GM18505 (cell line): ENCODE measurements around the gene TANGO2.

Experiments
- ATAC-seq: cut with Tn5 transposase; IDR thresholded peaks from one replicate; pipeline ENCODE4 v1.9.1; 2021; ENCODE audit not compliant: unreplicated experiment
- POLR2A ChIP-seq: IDR thresholded peaks from 4 replicates; pipeline ENCODE4 v1.6.1; 2011; ENCODE audit warnings: borderline replicate concordance; ENCODE audit not compliant: insufficient read depth, insufficient read length; ENCODE audit errors: extremely low read depth

The TANGO2 gene

GRCh38 chr22:20091690-20092476, 71.0 kb downstream of the TANGO2 start:
- ATAC-seq = no peak
- no peak for TF ChIP-seq POLR2A

GRCh38 chr22:20092477-20092854, 71.6 kb downstream of the TANGO2 start:
- ATAC-seq = no peak
- no peak for TF ChIP-seq POLR2A

GRCh38 chr22:20093418-20094196, 72.7 kb downstream of the TANGO2 start:
- TF ChIP-seq POLR2A = no peak
- ATAC-seq = no peak

- TF ChIP-seq POLR2A = no peak
- ATAC-seq = no peak
Observed at GRCh38 chr22:20094197-20094807, 73.4 kb downstream of the TANGO2 start.

- no peak for TF ChIP-seq POLR2A
- no peak for ATAC-seq
Observed at GRCh38 chr22:20095521-20095920, 74.6 kb downstream of the TANGO2 start.

GRCh38 chr22:20096574-20097420, 75.9 kb downstream of the TANGO2 start:
- ATAC-seq = no peak
- no peak for TF ChIP-seq POLR2A

GRCh38 chr22:20099099-20099711, 78.3 kb downstream of the TANGO2 start:
- no peak for ATAC-seq
- TF ChIP-seq POLR2A = no peak

GRCh38 chr22:20101638-20102037, 80.7 kb downstream of the TANGO2 start:
- no peak for TF ChIP-seq POLR2A
- ATAC-seq = no peak

- TF ChIP-seq POLR2A = no peak
- no peak for ATAC-seq
Observed at GRCh38 chr22:20102203-20102780, 81.4 kb downstream of the TANGO2 start.

- no peak for ATAC-seq
- TF ChIP-seq POLR2A = no peak
Observed at GRCh38 chr22:20105456-20106204, 84.7 kb downstream of the TANGO2 start.

- TF ChIP-seq POLR2A = no peak
- ATAC-seq = no peak
Observed at GRCh38 chr22:20106205-20106848, 85.4 kb downstream of the TANGO2 start.
